Nephron progenitor cell (in vitro differentiated cells): Measurements from ENCODE around the gene MGAT3.
A peak's percentile ranks its signal among the peaks of the same experiment; 100 is the strongest.

ENCODE experiments used
- DNase-seq: peaks from one replicate; pipeline ENCODE4 v3.0.0; 2021
- H3K27ac Mint-ChIP-seq: 2 replicates; pipeline ENCODE4 v1.8.0; 2021; ENCODE audit warnings: mild to moderate bottlenecking, moderate library complexity, mixed read lengths
- H3K27me3 Mint-ChIP-seq: 2 replicates; pipeline ENCODE4 v1.8.0; 2021; ENCODE audit warnings: mild to moderate bottlenecking, low read depth, mixed read lengths; ENCODE audit not compliant: poor library complexity
- H3K36me3 Mint-ChIP-seq: 2 replicates; pipeline ENCODE4 v1.8.0; 2021; ENCODE audit warnings: low read depth, mixed read lengths
- H3K4me1 Mint-ChIP-seq: 2 replicates; pipeline ENCODE4 v1.8.0; 2021; ENCODE audit warnings: mixed read lengths
- H3K4me3 Mint-ChIP-seq: 2 replicates; pipeline ENCODE4 v1.8.0; 2021; ENCODE audit warnings: mild to moderate bottlenecking, moderate library complexity, mixed read lengths
- H3K9me3 Mint-ChIP-seq: 2 replicates; pipeline ENCODE4 v1.8.0; 2021; ENCODE audit warnings: mild to moderate bottlenecking, moderate library complexity, mixed read lengths
- TF ChIP-seq, protein P1 (sequence below): fragments of 200-600 bp; sonication (generic); IDR thresholded peaks from 2 replicates; pipeline ENCODE4 v1.5.0; 2021; ENCODE audit warnings: antibody characterized with exemption

The MGAT3 gene

DNA sequence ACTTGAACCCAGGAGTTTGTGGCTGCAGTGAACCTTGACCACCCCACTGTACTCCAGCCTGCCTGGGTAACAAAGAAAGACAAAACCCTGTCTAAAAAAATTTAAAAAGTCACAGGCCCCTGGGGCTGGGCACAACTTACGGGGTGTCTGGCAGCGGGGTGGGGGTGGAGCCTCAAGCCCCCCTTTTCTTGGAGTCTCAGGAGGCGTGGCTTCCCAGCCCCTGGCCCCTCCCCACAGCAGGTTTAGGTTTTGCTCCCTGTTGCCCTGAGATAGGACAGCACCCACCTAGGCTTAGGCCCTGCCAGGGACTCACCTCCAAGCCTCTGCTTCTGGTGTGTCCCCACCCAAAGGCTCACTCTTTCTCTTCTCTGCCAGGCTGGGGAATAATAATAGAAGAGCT lies 22.4 kb downstream of the MGAT3 start:
- no peaks in the 10 kb centered on the region for H3K9me3 Mint-ChIP-seq
- TF ChIP-seq, protein P1, sequence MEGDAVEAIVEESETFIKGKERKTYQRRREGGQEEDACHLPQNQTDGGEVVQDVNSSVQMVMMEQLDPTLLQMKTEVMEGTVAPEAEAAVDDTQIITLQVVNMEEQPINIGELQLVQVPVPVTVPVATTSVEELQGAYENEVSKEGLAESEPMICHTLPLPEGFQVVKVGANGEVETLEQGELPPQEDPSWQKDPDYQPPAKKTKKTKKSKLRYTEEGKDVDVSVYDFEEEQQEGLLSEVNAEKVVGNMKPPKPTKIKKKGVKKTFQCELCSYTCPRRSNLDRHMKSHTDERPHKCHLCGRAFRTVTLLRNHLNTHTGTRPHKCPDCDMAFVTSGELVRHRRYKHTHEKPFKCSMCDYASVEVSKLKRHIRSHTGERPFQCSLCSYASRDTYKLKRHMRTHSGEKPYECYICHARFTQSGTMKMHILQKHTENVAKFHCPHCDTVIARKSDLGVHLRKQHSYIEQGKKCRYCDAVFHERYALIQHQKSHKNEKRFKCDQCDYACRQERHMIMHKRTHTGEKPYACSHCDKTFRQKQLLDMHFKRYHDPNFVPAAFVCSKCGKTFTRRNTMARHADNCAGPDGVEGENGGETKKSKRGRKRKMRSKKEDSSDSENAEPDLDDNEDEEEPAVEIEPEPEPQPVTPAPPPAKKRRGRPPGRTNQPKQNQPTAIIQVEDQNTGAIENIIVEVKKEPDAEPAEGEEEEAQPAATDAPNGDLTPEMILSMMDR = no peak

DNA sequence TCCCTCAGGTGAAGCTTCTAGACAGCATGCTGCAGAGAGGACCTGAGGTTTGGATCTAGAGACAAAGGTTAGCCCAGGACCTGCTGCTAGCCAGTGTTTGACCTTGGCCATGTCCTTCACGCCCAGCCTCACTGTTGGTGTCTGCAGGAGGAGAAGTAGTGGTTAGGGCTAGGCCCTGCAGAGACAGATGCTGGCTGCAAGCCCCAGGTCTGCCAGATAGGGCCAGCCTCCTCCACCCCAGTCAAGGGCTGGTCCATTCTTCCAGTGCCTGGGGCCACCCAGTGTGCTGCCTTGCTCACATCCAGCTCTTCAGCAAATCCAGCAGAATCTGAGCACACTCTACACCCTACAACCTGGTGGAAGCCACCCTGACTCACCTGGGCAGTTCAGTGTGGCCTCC lies 23.7 kb downstream of the MGAT3 start:
- no peak for DNase-seq
- Mint-ChIP-seq H3K4me3 (no peak overlapping the region), H3K4me1 (peaks cover 9% of the 10 kb centered on the region), H3K27ac (no peak overlapping the region), H3K36me3 (no peaks in the 10 kb centered on the region), H3K9me3 (no peaks in the 10 kb centered on the region), H3K27me3 (peaks cover 3% of the 10 kb centered on the region)
- TF ChIP-seq, protein P1 = no peak

More for the DNA sequence above, 22.4 kb downstream of the MGAT3 start:
- Mint-ChIP-seq H3K4me3 (no peak overlapping the region), H3K36me3 (no peaks in the 10 kb centered on the region), H3K4me1 (peaks cover 13% of the 10 kb centered on the region), H3K27me3 (peaks cover 3% of the 10 kb centered on the region), H3K27ac (no peak overlapping the region)
- no peak for DNase-seq

DNA sequence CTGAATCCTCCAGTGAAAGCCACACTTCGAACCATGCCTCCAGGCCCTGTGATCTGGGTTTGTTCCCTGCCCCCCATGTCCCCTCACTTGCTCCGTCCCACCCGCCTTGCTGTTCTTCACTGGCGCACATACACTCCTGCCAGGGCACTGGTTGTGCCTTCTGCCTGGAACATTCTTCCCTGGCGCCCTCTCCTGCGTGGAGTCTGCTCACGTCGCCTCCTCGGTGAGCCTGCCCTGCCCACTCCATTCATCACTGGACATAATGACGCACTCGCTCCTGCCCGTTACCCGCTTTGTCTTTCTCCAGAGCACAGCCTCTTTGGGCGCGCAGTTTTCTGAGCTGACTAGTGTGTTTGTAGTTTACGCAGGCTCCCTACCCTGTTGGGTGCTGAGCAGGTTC lies 24.2 kb downstream of the MGAT3 start:
- no peak for DNase-seq
- H3K36me3 Mint-ChIP-seq = no peaks in the 10 kb centered on the region
- TF ChIP-seq, protein P1 = no peak
- H3K27me3 Mint-ChIP-seq = peaks cover 3% of the 10 kb centered on the region
- H3K4me3 Mint-ChIP-seq = no peak overlapping the region
- peaks cover 4% of the 10 kb centered on the region for H3K4me1 Mint-ChIP-seq
- H3K9me3 Mint-ChIP-seq = no peaks in the 10 kb centered on the region
- peak overlapping the region; percentile 26 for H3K27ac Mint-ChIP-seq

DNA sequence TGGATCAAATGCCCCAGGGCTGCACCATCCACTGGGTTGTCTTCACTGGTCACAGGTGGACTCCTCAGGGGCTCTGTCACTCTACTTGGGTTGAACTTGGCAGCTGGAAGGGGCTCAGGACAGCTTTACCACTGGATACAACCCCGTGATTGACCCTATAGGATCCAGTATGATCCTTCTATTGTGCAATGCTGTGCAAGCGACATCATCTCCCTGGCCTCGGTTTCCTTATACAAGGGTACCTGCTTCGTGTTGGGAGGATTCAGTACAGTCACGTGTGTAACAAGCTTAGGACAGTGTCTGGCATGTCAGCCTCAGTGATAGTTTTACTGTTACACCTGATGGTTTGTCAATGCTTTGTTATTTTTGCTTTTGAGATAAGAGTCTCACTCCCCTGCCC lies 24.8 kb downstream of the MGAT3 start:
- H3K9me3 Mint-ChIP-seq = no peaks in the 10 kb centered on the region
- H3K36me3 Mint-ChIP-seq = no peaks in the 10 kb centered on the region
- TF ChIP-seq, protein P1 = no peak
- H3K4me1 Mint-ChIP-seq = no peaks in the 10 kb centered on the region
- H3K27ac Mint-ChIP-seq = no peak overlapping the region
- no peak overlapping the region for H3K4me3 Mint-ChIP-seq
- no peak for DNase-seq
- H3K27me3 Mint-ChIP-seq = peaks cover 3% of the 10 kb centered on the region

DNA sequence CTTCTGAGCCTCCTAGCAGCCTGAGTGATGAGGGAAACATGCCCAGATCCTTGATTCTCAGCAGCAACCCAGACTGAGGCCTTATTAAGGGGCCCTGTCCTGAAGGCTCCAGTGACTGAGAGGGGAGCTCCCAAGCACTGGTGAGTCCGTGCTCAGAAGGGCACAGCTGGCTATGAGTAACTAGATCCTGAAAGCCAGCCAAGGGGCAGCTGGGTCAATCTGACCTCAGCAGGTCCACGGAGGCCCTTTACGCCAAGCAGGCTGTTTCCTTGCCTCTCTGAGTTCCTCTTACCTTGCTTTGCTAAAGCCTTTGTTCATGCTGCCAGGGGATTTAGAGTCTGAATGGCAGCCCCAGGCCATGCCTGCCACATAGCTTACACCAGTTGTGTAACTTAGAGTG lies 26.0 kb downstream of the MGAT3 start:
- Mint-ChIP-seq H3K27ac (no peak overlapping the region), H3K27me3 (peaks cover 3% of the 10 kb centered on the region), H3K4me1 (no peaks in the 10 kb centered on the region), H3K4me3 (no peak overlapping the region), H3K36me3 (no peaks in the 10 kb centered on the region), H3K9me3 (no peaks in the 10 kb centered on the region)
- TF ChIP-seq, protein P1 = no peak
- DNase-seq = no peak

DNA sequence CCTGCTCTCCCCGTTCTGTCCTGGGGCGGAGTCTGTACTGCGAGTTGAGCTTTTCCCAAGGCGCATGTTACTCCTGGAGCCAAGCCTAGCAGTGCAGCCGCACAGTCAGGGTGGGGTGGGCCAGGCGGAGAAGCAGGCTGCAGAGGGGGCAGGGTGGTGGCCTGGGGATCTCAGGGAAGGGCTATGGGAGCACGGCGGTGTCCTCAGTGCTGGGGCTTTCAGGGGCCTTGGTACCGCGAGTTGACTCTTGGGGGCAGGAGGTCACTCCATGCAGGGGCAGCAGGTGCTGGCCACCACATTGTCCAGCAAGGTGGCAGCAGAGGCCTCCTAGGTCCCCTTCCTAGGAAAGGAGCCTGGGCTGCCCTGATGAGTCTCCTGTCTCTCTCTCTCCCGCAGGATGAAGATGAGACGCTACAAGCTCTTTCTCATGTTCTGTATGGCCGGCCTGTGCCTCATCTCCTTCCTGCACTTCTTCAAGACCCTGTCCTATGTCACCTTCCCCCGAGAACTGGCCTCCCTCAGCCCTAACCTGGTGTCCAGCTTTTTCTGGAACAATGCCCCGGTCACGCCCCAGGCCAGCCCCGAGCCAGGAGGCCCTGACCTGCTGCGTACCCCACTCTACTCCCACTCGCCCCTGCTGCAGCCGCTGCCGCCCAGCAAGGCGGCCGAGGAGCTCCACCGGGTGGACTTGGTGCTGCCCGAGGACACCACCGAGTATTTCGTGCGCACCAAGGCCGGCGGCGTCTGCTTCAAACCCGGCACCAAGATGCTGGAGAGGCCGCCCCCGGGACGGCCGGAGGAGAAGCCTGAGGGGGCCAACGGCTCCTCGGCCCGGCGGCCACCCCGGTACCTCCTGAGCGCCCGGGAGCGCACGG lies 30.4 kb downstream of the MGAT3 start:
- no peaks in the 10 kb centered on the region for H3K27me3 Mint-ChIP-seq
- TF ChIP-seq, protein P1 = no peak
- H3K9me3 Mint-ChIP-seq = no peaks in the 10 kb centered on the region
- H3K27ac Mint-ChIP-seq = peak overlapping the region; percentile 85
- H3K36me3 Mint-ChIP-seq = peaks cover 5% of the 10 kb centered on the region
- H3K4me3 Mint-ChIP-seq = no peak overlapping the region
- DNase-seq = no peak
- H3K4me1 Mint-ChIP-seq = peaks cover 10% of the 10 kb centered on the region
